ENCODE measurements around the gene PRELP.

GRCh38 chr1:203453616-203454015 is 22.0 kb upstream of the PRELP start:
- TF ChIP-seq ZBTB43 (CRISPR knock-in tag; IDR thresholded peaks at IDR 0.05) (no peak), JUN (IDR thresholded peaks at IDR 0.05; ENCODE audit: borderline replicate concordance, low read depth, low read length) (no peak), JUN (CRISPR knock-in tag; IDR thresholded peaks at IDR 0.05; ENCODE audit: borderline replicate concordance) (no peak), MCM5 (IDR thresholded peaks at IDR 0.05; ENCODE audit: low read depth) (no peak), ATF6 (CRISPR knock-in tag; IDR thresholded peaks at IDR 0.05) (no peak), ETV6 (IDR thresholded peaks at IDR 0.05; ENCODE audit: borderline replicate concordance in 1 of 2, low read depth in 2 of 2, low read length in 1 of 2) (no peak), ETV6 (CRISPR knock-in tag; IDR thresholded peaks at IDR 0.05; ENCODE audit: borderline replicate concordance) (no peak), TAF1 (IDR thresholded peaks at IDR 0.05; ENCODE audit: control insufficient read depth, extremely low read depth, insufficient read depth, low read length, severe bottlenecking) (no peak), ELK3 (CRISPR knock-in tag; IDR thresholded peaks at IDR 0.05) (no peak), ZNF79 (CRISPR knock-in tag; IDR thresholded peaks at IDR 0.05; ENCODE audit: low read depth) (no peak), POLR2A (conservative IDR thresholded peaks at IDR 0.05) (no peak), BCLAF1 (IDR thresholded peaks at IDR 0.05; ENCODE audit: borderline replicate concordance in 1 of 2, control insufficient read depth in 1 of 2, low read depth in 2 of 2, low read length in 1 of 2) (no peak), CTCF (IDR thresholded peaks at IDR 0.05 in 2 of 3, conservative IDR thresholded peaks at IDR 0.05 in 1 of 3; ENCODE audit: insufficient read depth in 2 of 3, low read depth in 1 of 3, low read length in 3 of 3) (no peak), REST (IDR thresholded peaks at IDR 0.05; ENCODE audit: borderline replicate concordance) (no peak), REST (CRISPR knock-in tag; IDR thresholded peaks at IDR 0.05; ENCODE audit: low read depth) (no peak)
